HCT116 (cell line): ENCODE data around the gene SPRED2.

Experiments used
- EZH2 ChIP-seq: fragments of 200-600 bp; sonication (generic); IDR thresholded peaks from 2 replicates; pipeline ENCODE4 v1.6.1; 2017; ENCODE audit warnings: antibody characterized with exemption, mixed run types
- POLR2A ChIP-seq: IDR thresholded peaks from 2 replicates; pipeline ENCODE4 v1.7.0; 2011; ENCODE audit warnings: borderline replicate concordance; ENCODE audit not compliant: insufficient read depth, insufficient read length; ENCODE audit errors: extremely low read depth
- TCF7L2 ChIP-seq: IDR thresholded peaks from 2 replicates; pipeline ENCODE4 v1.7.0; 2011; ENCODE audit warnings: borderline replicate concordance, inconsistent platforms; ENCODE audit not compliant: insufficient read depth, insufficient read length; ENCODE audit errors: extremely low read depth
- TF ChIP-seq, protein P1 (sequence below), 3 experiments: fragments of 200-600 bp in 1 of 3; sonication (generic) in 1 of 3; IDR thresholded peaks in 2 of 3; conservative IDR thresholded peaks in 1 of 3; 2 replicates each; pipeline ENCODE4 v1.5.1; 2012 to 2017; ENCODE audit warnings: low read depth in 2 of 3, low read length in 2 of 3, antibody characterized with exemption in 1 of 3, borderline replicate concordance in 1 of 3, control low read depth in 1 of 3, mild to moderate bottlenecking in 1 of 3, mixed read lengths in 1 of 3, mixed run types in 1 of 3, moderate library complexity in 1 of 3; ENCODE audit not compliant: insufficient read depth in 1 of 3

DNA sequence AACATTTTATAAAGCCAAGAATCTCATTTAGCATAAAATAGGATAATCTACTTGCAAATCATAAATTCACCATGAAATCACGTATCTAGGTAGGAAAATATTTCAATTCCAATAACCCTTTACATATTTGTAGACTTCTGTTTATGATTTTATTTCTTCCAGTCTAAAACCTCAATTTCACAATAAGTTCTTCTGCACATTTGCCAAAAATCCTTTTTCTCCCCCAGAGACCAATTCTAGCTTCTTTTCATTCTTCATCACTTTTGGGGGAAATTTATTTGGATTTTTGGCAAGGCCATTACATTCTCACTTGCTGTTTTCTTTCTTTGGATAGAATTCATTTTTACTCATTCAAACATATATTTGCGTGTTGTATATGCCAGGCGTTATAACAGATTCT, 86.8 kb downstream of the SPRED2 start:
- TF ChIP-seq, protein P1, sequence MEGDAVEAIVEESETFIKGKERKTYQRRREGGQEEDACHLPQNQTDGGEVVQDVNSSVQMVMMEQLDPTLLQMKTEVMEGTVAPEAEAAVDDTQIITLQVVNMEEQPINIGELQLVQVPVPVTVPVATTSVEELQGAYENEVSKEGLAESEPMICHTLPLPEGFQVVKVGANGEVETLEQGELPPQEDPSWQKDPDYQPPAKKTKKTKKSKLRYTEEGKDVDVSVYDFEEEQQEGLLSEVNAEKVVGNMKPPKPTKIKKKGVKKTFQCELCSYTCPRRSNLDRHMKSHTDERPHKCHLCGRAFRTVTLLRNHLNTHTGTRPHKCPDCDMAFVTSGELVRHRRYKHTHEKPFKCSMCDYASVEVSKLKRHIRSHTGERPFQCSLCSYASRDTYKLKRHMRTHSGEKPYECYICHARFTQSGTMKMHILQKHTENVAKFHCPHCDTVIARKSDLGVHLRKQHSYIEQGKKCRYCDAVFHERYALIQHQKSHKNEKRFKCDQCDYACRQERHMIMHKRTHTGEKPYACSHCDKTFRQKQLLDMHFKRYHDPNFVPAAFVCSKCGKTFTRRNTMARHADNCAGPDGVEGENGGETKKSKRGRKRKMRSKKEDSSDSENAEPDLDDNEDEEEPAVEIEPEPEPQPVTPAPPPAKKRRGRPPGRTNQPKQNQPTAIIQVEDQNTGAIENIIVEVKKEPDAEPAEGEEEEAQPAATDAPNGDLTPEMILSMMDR (IDR thresholded peaks at IDR 0.05 in 2 of 3, conservative IDR thresholded peaks at IDR 0.05 in 1 of 3; ENCODE audit: borderline replicate concordance in 1 of 3, insufficient read depth in 1 of 3, low read depth in 2 of 3, low read length in 2 of 3), result no peak
- TF ChIP-seq TCF7L2, result no peak
- TF ChIP-seq EZH2, result no peak
- no peak for TF ChIP-seq POLR2A
